GM21515 (cell line): Measurements from ENCODE around the gene GIGYF2.
"Not testable (repeated sequence)": the region's sequence is repeated elsewhere in the genome, so short reads cannot be mapped to it uniquely, and the experiment has no call there.

Source experiments
- ATAC-seq: cut with Tn5 transposase; IDR thresholded peaks from one replicate; pipeline ENCODE4 v1.9.1; 2021; ENCODE audit not compliant: unreplicated experiment

GIGYF2 gene

GRCh38 chr2:232890536-232890895, 193.4 kb downstream of the GIGYF2 start:
- ATAC-seq = no peak

DNA sequence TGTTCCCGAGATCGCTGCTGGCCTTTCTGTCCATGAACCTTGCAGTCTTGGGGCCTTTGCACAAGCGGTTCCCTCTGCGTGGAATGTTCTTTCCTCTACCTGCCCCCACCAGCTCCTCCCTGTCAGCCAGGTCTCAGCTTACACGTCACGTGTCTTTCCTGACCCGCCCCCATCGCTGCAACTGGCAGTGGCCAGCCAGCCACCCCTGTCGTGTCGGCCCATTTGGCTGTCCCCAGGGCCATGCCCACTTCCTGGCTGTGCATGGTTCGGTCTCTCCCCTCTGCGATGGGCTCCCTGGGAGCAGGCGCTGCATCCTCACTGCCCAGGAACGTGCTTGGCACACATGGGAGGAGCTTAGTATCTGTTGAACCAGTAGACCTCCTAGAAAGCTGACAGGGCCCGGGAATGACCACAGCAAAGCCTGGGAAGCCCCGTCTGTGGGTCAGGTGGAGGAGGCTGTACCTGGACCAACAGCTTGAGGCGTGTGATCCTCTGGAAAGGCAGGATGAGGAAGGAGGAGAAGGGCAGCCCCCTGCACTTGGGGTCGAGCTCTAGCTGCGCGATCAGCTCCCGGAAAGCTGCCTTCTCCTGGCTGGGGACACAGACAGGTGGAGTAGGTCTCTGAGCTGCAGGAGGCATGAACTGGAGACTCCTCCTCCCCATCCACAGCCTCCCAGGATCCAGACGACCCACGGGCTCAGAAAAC, 193.9 kb downstream of the GIGYF2 start:
- ATAC-seq = no peak

- no peak for ATAC-seq
Measured at GRCh38 chr2:232891621-232892071, 194.5 kb downstream of the GIGYF2 start.

DNA sequence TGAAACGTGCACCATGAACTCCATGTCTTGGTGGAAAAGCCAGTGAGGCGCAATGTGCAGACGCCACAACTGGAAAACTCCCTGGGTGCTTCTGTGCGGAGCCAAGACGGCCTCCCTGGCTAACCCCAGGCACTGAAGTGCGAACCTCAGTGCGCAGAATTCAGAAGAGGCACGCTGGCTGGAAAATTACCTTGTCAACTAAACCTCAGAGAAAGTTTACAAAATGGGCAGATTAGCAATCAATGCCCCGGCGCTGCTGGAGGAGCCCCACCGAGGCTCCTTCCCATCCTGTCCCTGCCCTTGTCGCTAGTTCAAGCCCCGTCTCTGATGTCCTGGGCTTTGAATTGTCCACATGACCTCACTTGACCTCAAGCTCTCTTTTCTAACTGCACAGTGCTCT, 195.1 kb downstream of the GIGYF2 start:
- ATAC-seq = no peak

DNA sequence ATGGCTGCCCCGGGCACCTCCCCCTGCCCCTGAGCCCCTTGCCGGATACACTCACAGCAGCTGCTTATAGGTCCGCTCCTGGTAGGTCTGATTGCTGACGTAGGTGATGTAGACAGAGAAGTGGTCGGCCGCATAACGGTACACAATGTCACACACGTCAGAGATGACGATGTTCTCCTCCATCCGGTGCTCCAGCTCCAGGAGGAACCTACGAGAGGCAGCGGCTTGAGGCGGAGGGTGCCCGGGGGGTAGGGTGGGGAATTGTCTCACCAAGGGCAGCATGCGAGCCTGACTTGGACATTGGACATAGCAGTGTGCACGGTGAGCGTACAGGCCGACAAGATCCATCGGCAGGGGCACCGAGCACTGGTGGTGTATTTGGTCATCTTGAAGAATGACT, 195.7 kb downstream of the GIGYF2 start:
- no peak for ATAC-seq

- no peak for ATAC-seq
Measured at GRCh38 chr2:232893834-232894233, 196.7 kb downstream of the GIGYF2 start.

GRCh38 chr2:232894251-232894650, 197.1 kb downstream of the GIGYF2 start:
- ATAC-seq = no peak

DNA sequence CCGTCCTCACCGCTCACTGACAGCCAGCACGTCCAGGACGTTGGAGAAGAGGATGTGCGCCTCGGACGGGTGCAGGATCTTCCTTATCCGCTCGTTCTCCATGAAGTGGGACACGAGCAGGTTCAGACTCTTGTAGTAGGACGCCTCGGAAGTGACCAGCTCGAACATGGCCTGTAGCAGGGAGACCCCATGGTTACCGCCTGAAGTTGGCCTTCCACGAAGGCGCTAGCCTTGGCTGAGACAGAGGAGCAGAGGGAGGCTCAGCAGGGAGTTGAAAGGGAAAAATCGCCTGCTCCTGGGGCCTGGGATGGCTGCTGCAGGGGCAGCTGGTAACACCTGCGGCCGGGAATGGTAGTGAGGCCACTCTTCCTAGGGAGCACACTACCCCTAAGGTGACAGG, 197.6 kb downstream of the GIGYF2 start:
- no peak for ATAC-seq

- no peak for ATAC-seq
Measured at GRCh38 chr2:232896111-232896510, 199.0 kb downstream of the GIGYF2 start.

DNA sequence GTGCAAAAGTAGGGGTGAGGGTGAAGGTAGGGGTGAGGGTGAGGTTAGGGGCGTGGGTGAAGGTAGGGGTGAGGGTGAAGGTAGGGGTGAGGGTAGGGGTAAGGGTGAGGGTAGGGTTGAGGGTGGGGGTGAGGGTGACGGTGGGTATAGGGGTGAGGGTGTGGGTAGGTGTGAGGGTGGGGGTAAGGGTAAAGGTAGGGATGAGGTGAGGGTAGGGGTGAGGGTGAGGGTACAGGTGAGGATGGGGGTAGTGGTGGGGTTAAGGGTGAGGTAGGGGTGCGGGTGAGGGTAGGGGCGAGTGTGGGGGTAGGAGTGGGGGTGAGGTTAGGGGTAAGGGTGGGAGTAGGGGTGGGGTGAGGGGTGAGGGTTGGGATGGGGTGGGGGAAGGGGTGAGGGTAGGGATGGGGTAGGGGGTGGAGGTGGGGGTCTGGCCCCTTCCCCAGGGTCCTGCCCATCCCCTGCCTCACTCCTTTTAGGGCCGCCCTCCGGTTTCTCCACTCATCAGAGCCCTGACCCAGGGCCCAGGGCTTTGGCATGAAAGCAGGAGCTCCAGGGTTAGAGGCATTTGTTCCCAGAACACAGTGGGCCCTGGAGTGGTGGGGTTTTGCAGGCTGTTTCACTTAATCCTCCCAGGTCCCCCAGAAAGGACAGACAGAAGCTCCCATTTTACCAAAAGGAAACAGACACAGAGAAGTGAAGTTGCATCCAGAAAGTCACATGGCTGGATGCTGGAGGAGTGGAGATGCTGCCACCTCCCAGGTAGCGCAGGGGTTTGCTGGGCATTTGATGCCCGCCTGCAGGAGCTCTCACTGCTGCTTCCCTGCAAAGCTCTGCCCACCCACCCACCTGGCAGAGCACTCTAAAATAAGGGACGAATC, 199.8 kb downstream of the GIGYF2 start:
- ATAC-seq = no peak

DNA sequence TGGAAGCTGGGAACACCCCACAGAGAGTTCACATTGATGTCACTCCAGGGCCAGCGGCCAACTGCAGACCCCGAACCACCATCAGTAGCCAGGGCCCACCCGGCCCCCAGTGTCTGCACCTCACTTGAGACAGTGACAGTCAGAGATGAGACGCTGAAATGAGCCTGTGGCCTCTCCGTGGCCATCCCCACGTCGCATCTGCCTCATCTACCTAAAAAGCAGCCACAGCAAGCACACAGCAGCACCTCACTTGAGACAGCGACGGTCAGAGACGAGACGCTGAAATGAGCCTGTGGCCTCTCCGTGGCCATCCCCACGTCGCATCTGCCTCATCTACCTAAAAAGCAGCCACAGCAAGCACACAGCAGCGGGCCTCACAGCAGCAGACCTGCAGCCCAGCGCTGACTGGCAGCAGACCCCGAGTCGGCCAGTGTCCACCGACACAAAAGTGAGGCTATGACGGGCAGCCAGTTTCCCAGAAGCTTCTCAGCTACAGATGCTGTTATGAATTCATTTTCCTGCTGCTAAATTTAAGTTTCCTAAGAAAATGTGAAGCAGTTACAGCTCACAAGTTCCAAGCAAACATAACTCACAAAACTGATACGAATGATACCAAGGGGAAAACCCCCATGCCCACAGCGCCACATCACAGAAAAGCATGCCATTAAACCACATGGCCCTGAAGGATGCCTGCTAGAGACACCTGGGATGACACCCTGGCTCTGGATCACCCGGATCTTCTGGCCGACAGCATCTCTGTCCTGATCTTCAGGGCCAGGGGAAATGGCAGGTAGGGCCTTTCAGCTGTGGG, 200.7 kb downstream of the GIGYF2 start:
- no peak for ATAC-seq

DNA sequence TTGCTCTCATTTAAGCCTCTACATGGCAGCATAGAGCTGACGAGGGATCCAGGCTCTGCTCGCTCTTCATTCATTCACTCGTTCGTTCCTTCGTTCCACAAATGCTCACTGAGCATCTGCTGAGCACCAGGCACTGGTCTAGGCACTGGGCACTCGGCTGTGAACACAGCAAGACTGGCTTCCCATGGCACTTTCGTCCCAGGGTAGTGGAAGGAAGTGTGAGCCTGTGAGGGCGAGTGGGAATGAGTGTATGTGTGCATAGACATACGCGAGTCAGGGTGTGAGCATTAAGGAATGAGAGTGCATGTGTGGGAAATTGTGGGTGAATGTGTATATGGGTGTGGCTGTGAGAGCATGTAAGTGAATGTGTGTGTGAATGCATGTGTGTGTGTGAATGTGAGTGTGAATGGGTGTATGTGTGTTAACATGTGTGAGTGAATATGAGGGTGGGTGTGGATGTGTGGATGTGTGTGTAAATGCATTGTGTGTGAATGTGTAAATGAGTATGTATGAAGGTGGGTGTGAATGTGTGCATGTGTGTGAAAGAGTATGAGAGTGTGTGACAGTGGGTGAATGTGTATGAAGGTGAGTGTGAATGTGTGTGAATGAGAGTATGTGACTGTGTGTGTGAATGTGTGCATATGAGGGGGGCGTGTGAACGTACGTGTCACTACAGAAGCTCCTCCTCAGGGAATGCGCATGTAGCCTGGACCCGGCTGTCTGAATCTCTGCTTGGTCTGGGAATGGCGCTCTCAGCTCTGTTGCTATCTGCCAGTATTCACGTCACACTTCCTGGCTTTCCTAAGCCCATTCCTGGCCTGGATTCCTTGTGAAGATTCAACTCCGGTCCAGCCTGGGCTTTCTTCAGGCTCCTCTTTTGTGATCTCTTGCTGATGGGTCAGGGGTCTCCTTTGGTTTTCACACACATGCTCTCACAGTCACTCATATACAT, 201.7 kb downstream of the GIGYF2 start:
- no peak for ATAC-seq

DNA sequence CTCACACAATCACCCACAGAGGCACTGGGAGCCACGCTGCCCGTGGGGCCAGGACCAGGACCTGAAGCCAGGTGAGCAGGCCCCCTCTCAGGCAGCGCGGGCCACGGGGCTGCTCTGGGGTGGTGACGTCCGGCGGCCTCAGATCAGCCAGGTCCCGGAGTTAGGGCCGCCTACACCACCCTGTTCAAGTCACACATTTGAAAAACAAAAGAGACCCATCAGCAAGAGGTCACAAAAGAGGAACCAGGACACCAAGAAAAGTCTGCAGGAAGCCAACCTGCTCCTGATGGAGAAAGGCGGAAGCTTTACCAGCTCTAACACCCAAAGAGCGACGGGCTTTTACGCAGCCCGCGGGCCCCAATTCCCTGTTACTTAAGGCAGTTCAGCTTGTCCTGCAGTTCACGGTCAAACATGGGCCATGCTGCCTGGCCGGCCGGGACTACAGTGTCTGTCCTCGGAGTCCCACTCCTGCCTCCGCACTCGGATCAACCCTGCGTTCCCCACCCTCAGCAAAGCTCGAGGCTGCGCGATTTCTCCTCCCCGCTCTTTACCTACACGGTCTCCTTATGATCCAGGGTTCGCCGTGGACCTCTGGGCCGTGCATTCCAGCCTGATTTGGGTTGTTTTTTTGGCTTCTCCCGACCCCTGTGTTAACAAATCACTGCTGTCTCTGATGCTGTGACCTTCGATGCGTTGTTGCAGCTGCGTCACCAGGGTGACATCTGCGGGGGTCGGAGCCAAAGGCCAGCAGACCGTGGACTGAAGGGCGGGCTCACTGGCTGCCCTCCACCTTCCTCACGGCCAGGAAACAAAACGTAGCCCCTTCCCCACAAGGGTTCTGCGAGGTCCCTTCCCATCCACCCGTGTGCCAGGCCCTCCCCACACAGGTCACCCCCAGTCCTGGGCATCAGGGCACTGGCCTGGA, 203.9 kb downstream of the GIGYF2 start:
- ATAC-seq = no peak

GRCh38 chr2:232901736-232902578, 204.8 kb downstream of the GIGYF2 start:
- no peak for ATAC-seq

DNA sequence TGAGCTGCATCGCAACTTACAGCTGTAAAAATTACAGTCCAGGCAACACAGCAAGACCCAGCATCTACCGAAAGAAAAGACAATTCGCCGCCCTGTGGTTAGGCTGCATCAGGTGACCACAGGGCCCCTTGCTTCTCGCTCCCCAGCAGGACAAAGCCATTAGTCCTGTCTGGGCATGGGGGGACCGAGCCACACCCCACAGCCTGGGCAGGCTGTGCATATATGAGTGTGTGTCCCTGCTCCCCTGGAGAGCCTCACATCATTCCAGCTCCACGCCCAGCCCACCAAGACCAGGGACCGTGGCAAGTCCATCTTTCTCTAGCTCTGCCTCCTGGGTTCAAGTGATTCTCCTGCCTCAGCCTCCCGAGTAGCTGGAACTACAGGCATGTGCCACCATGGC, 206.9 kb downstream of the GIGYF2 start:
- no peak for ATAC-seq

GRCh38 chr2:232906867-232907717, 210.0 kb downstream of the GIGYF2 start:
- ATAC-seq = not testable (repeated sequence)

DNA sequence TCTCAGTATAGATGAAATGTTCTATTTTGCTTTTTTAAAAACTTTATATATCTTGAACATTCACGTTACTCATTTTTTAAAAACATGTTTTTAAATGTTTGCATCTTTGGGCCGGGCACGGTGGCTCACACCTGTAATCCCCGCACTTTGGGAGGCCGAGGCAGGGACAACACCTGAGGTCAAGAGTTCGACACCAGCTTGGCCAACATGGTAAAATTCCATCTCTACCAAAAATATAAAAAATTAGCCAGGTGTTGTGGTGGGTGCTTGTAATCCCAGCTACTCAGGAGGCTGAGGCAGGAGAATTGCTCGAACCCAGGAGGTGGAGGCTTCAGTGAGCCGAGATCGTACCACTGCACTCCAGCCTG, 210.6 kb downstream of the GIGYF2 start:
- not testable (repeated sequence) for ATAC-seq

- no peak for ATAC-seq
Measured at GRCh38 chr2:232908695-232909094, 211.6 kb downstream of the GIGYF2 start.
